CD14-positive monocyte (primary cell): ENCODE results near the gene TRPM2. TPM values are rescaled to one million over a fixed set of nuclear protein-coding genes. Genes with fewer than 3 reads are reported as not detected.

Experiments used
- DNase-seq, 3 donors: peaks; one replicate each; pipeline ENCODE4 v3.0.0-alpha.2; 2011 to 2022
- H2AFZ ChIP-seq: 2 replicates; pipeline ENCODE4 v1.6.0; 2012; ENCODE audit warnings: mild to moderate bottlenecking, low read depth, low read length, inconsistent platforms; ENCODE audit not compliant: insufficient read depth, poor library complexity, severe bottlenecking
- H3K27ac ChIP-seq, 2 donors: 1 replicate in 1 of 2; 2 replicates in 1 of 2; pipeline ENCODE4 v1.5.1; 2012 to 2013; ENCODE audit warnings: low read length in 2 of 2, control low read depth in 1 of 2, inconsistent platforms in 1 of 2, low read depth in 1 of 2, mild to moderate bottlenecking in 1 of 2
- H3K27me3 ChIP-seq, 2 donors: one replicate each; pipeline versions ENCODE4 v1.6.0 to v1.6.1; 2011 to 2013; ENCODE audit warnings: low read length in 2 of 2; ENCODE audit not compliant: control insufficient read depth in 2 of 2, insufficient read depth in 2 of 2
- H3K36me3 ChIP-seq, 2 donors: replicated peaks in 1 of 2; 1 replicate in 1 of 2; 2 replicates in 1 of 2; pipeline versions ENCODE4 v1.5.1 to v1.6.1; 2012 to 2013; ENCODE audit warnings: low read length in 2 of 2, control low read depth in 1 of 2, inconsistent platforms in 1 of 2, mild to moderate bottlenecking in 1 of 2; ENCODE audit not compliant: insufficient read depth in 2 of 2, control insufficient read depth in 1 of 2
- H3K4me1 ChIP-seq, 2 donors: 1 replicate in 1 of 2; 2 replicates in 1 of 2; pipeline versions ENCODE4 v1.5.1 to v1.6.1; 2012 to 2013; ENCODE audit warnings: low read length in 2 of 2, control low read depth in 1 of 2, inconsistent platforms in 1 of 2, mild to moderate bottlenecking in 1 of 2, moderate library complexity in 1 of 2; ENCODE audit not compliant: insufficient read depth in 2 of 2, control insufficient read depth in 1 of 2
- H3K4me2 ChIP-seq: replicated peaks from 2 replicates; pipeline ENCODE3; 2012; ENCODE audit warnings: low read length, moderate library complexity, mild to moderate bottlenecking; ENCODE audit not compliant: poor library complexity, severe bottlenecking; ENCODE audit errors: extremely low read depth
- H3K4me3 ChIP-seq, 3 experiments: fragments of 200-600 bp in 1 of 3; sonication (generic) in 1 of 3; replicated peaks in 1 of 3; 1 replicate in 2 of 3; 2 replicates in 1 of 3; pipeline ENCODE4 v1.5.1; 2011 to 2013; ENCODE audit warnings: low read length in 3 of 3, mild to moderate bottlenecking in 3 of 3, control low read depth in 2 of 3, low read depth in 2 of 3, inconsistent platforms in 1 of 3, moderate library complexity in 1 of 3
- H3K79me2 ChIP-seq: 2 replicates; pipeline ENCODE4 v1.6.0; 2012; ENCODE audit warnings: mild to moderate bottlenecking, control low read depth, inconsistent platforms, low read length, moderate library complexity; ENCODE audit not compliant: insufficient read depth
- H3K9ac ChIP-seq: 2 replicates; pipeline ENCODE4 v1.6.0; 2017; ENCODE audit warnings: low read length, mild to moderate bottlenecking; ENCODE audit not compliant: insufficient read depth, poor library complexity, severe bottlenecking
- H3K9me3 ChIP-seq, 2 donors: replicated peaks in 1 of 2; 1 replicate in 1 of 2; 2 replicates in 1 of 2; pipeline versions ENCODE4 v1.5.1 to v1.6.1; 2012 to 2013; ENCODE audit warnings: low read length in 2 of 2, control low read depth in 1 of 2; ENCODE audit not compliant: control insufficient read depth in 1 of 2, insufficient read depth in 1 of 2
- H4K20me1 ChIP-seq: 2 replicates; pipeline ENCODE4 v1.6.0; 2012; ENCODE audit warnings: mild to moderate bottlenecking, low read length, control low read depth, moderate library complexity; ENCODE audit not compliant: insufficient read depth
- H3K27ac Mint-ChIP-seq, 7 donors: one replicate each; pipeline ENCODE4 v1.8.0; 2020; ENCODE audit warnings: mild to moderate bottlenecking in 7 of 7, mixed read lengths in 7 of 7, moderate library complexity in 6 of 7, inconsistent platforms in 2 of 7
- H3K27me3 Mint-ChIP-seq, 3 donors: one replicate each; pipeline ENCODE4 v1.8.0; 2021 to 2022; ENCODE audit warnings: low read depth in 3 of 3, mild to moderate bottlenecking in 3 of 3, mixed read lengths in 3 of 3, moderate library complexity in 3 of 3, inconsistent platforms in 1 of 3
- H3K36me3 Mint-ChIP-seq, 2 donors: one replicate each; pipeline ENCODE4 v1.8.0; 2020; ENCODE audit warnings: mixed read lengths in 2 of 2, inconsistent platforms in 1 of 2, mild to moderate bottlenecking in 1 of 2
- H3K4me1 Mint-ChIP-seq: one replicate; pipeline ENCODE4 v1.8.0; 2020; ENCODE audit warnings: mild to moderate bottlenecking, mixed read lengths
- H3K4me3 Mint-ChIP-seq, 2 donors: one replicate each; pipeline ENCODE4 v1.8.0; 2020; ENCODE audit warnings: mild to moderate bottlenecking in 2 of 2, mixed read lengths in 2 of 2, moderate library complexity in 1 of 2
- H3K9me3 Mint-ChIP-seq, 7 donors: one replicate each; pipeline ENCODE4 v1.8.0; 2020 to 2022; ENCODE audit warnings: mixed read lengths in 7 of 7, mild to moderate bottlenecking in 6 of 7, moderate library complexity in 6 of 7, inconsistent platforms in 2 of 7
- CTCF ChIP-seq: fragments of 200-600 bp; IDR thresholded peaks from one replicate; pipeline ENCODE4 v1.8.0; 2022; ENCODE audit warnings: antibody characterized with exemption, mild to moderate bottlenecking
- WGBS: methylation state at CpG from one replicate; pipeline ENCODE4 v1.1.5; 2013; ENCODE audit warnings: missing lambda C conversion rate; ENCODE audit not compliant: insufficient coverage; 5-methylcytosine and 5-hydroxymethylcytosine counted together
- intact Hi-C, 2 donors: fragments of 100-400 bp; cut with micrococcal nuclease; formaldehyde crosslinking; loops; one replicate each; pipeline versions ENCODE4 v1.15.0 to v1.15.1; 2023
- polyA plus RNA-seq, 3 donors: library from polyadenylated mRNA; depleted of rRNA in 1 of 3; unstranded in 2 of 3; stranded (reverse) in 1 of 3; fragments of 300-500 nt in 2 of 3; fragments of >200 nt in 1 of 3; fragmentation: Illumina TruSeq in 2 of 3; gene quantifications; 1 replicate in 2 of 3; 2 replicates in 1 of 3; pipeline ENCODE4 v1.2.3, GENCODE V29; 2012 to 2021

Gene TRPM2
- polyA plus RNA-seq, 3 donors: 7.6 to 21.6 (median 12.2) TPM

GRCh38 chr21:44489962-44490361 lies 136.5 kb downstream of the TRPM2 start:
- Histone ChIP-seq H3K27me3 (peaks cover 0 to 3% of the 10 kb centered on the region in 2 donors), H3K9ac (no peak overlapping the region), H3K79me2 (no peaks in the 10 kb centered on the region), H2AFZ (no peak overlapping the region), H4K20me1 (no peaks in the 10 kb centered on the region), H3K27ac (no peak overlapping the region), H3K4me1 (no peaks in the 10 kb centered on the region), H3K9me3 (peaks cover 35 to 45% of the 10 kb centered on the region in 2 donors), H3K36me3 (no peaks in the 10 kb centered on the region), H3K4me2 (no peak overlapping the region), H3K4me3 (no peak overlapping the region)
- no peak for DNase-seq
- WGBS: 37% methylated on average over 3 of the region's 7 CpGs
- intact Hi-C loops: no loop called here
- H3K27me3 Mint-ChIP-seq: peaks cover 2 to 9% (median 9%) of the 10 kb centered on the region in 3 donors
- no peak for TF ChIP-seq CTCF
- H3K4me3 Mint-ChIP-seq: no peak overlapping the region
- no peaks in the 10 kb centered on the region for H3K4me1 Mint-ChIP-seq
- no peaks in the 10 kb centered on the region for H3K36me3 Mint-ChIP-seq
- no peak overlapping the region for H3K27ac Mint-ChIP-seq
- H3K9me3 Mint-ChIP-seq: peaks cover 29 to 47% (median 40%) of the 10 kb centered on the region in 7 donors

GRCh38 chr21:44490405-44490804 lies 137.0 kb downstream of the TRPM2 start:
- Histone ChIP-seq H3K4me3 (no peak overlapping the region), H3K4me2 (no peak overlapping the region), H3K4me1 (no peaks in the 10 kb centered on the region), H3K27ac (no peak overlapping the region), H4K20me1 (no peaks in the 10 kb centered on the region), H2AFZ (no peak overlapping the region), H3K36me3 (no peaks in the 10 kb centered on the region), H3K79me2 (no peaks in the 10 kb centered on the region), H3K27me3 (peaks cover 0 to 1% of the 10 kb centered on the region in 2 donors), H3K9ac (no peak overlapping the region), H3K9me3 (peaks cover 35 to 45% of the 10 kb centered on the region in 2 donors)
- H3K4me3 Mint-ChIP-seq: no peak overlapping the region
- intact Hi-C loops: no loop called here
- WGBS: 98% methylated on average over 19 of the region's 19 CpGs
- H3K4me1 Mint-ChIP-seq: no peaks in the 10 kb centered on the region
- H3K27ac Mint-ChIP-seq: no peak overlapping the region
- no peak for TF ChIP-seq CTCF
- peaks cover 2 to 8% (median 5%) of the 10 kb centered on the region in 3 donors for H3K27me3 Mint-ChIP-seq
- no peak for DNase-seq
- H3K36me3 Mint-ChIP-seq: no peaks in the 10 kb centered on the region
- H3K9me3 Mint-ChIP-seq: peaks cover 29 to 47% (median 40%) of the 10 kb centered on the region in 7 donors
